ENCODE data around the gene RPP30. TPM values are rescaled to one million over a fixed set of nuclear protein-coding genes. Genes with fewer than 3 reads are reported as not detected.

RPP30 gene
- total RNA-seq (2022; extraction: Qiagen RNA extraction) = 48.2 to 53.8 TPM (median 49.2 TPM) in 5 replicates

GRCh38 chr10:90871766-90872647, at the start of gene RPP30:
Gene RPP30, plus strand, starts transcription at chr10:90871974. Its CDS starts 13 bp downstream, at chr10:90871987.

DNA sequence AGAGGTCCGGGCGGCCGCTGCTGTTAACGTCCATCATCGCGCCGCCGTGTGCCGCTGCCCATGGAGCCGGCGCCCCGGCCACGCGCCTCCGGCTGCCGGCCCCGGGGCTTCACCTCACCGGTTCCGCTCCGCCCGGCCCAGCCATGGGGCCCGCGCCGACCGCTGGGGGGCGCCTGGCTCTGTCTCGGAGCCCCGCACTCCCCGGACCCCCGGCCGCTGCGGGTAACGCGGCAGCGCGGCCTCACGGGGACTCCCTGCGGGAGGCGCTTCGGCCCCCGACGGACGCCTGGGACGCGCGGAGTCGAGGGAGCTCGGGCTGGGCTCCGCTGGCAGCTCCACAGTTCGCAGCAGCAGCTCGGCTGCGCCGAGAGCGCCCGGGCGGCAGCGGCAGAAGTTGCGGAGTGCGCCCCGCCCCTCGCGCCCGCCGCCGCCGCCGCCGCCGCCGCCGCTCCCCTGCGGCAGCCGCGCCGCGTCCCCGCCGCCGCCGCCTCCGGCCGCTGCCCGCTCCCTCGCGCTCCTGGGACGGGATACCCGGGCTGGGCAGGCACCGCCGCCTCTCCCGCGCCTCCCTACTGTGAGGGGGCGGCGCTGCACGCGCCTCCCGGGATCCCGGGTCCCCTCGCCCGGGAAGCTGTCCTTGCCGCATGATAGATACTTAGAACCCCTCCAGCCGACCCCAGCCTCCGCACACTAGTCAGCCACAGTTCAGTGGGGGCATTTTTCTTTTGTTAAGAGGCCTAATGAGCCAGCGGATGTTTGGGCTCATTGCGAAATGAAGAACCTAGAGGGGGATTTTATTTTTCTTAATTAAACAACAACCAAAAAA, 13.9 kb upstream of the RPP30 start, which contains the start of gene HTR7:
HTR7 (minus strand) TSS at position 405 of the 826 bp plus-strand sequence; CDS start at position 37, 368 bp downstream.

GRCh38 chr10:90920986-90921666, 49.4 kb downstream of the RPP30 start, which contains the start of gene ANKRD1:
Gene ANKRD1, minus strand, starts transcription at chr10:90921087. Its CDS starts 60 bp downstream, at chr10:90921027.

Other genes starting within 250 kb of the RPP30 start
- 0.11 to 0.19 TPM (median 0.14 TPM) in 5 replicates for gene HTR7, start 13.9 kb upstream of the RPP30 start, total RNA-seq (2022; extraction: Qiagen RNA extraction)
- gene ANKRD1, start 49.1 kb downstream of the RPP30 start, total RNA-seq (2022; extraction: Qiagen RNA extraction) = 23.7 to 52.1 TPM (median 40.5 TPM) in 5 replicates